LNCAP (cell line): Measurements from ENCODE around the gene NCMAP.
A peak's percentile ranks its signal among the peaks of the same experiment; 100 is the strongest.

Experiments
- CTCF ChIP-seq: fragments of 450-650 bp; IDR thresholded peaks from 2 replicates; pipeline ENCODE4 v1.5.1; 2017; ENCODE audit warnings: mild to moderate bottlenecking

The NCMAP gene

GRCh38 chr1:24517898-24518297 is 38.0 kb upstream of the NCMAP start:
- TF ChIP-seq CTCF: no peak

- no peak for TF ChIP-seq CTCF
Measured at GRCh38 chr1:24525606-24526005, 30.3 kb upstream of the NCMAP start.

GRCh38 chr1:24526045-24526444 is 29.8 kb upstream of the NCMAP start:
- no peak for TF ChIP-seq CTCF

GRCh38 chr1:24526940-24527542 is 28.8 kb upstream of the NCMAP start:
- peak; percentile 29; the same call in 1 of the 2 replicates for TF ChIP-seq CTCF

- TF ChIP-seq CTCF: no peak
Measured at GRCh38 chr1:24528744-24529143, 27.1 kb upstream of the NCMAP start.

GRCh38 chr1:24535021-24535424 is 20.9 kb upstream of the NCMAP start:
- no peak for TF ChIP-seq CTCF

GRCh38 chr1:24535778-24536177 is 20.1 kb upstream of the NCMAP start:
- no peak for TF ChIP-seq CTCF

- TF ChIP-seq CTCF: no peak
Measured at GRCh38 chr1:24536391-24536840, 19.5 kb upstream of the NCMAP start.
